Activated naive CD4-positive, alpha-beta T cell treated with anti-CD3 and anti-CD28 coated beads, Interleukin-2, amount 50 U/mL, for 24 hours (primary cell): ENCODE results near the gene SIMC1.

Source experiments
- H3K27ac Mint-ChIP-seq: one replicate; pipeline ENCODE4 v1.8.0; 2021; ENCODE audit warnings: mild to moderate bottlenecking, mixed read lengths
- H3K27me3 Mint-ChIP-seq: one replicate; pipeline ENCODE4 v1.8.0; 2021; ENCODE audit warnings: mixed read lengths
- H3K36me3 Mint-ChIP-seq: one replicate; pipeline ENCODE4 v1.8.0; 2021; ENCODE audit warnings: mixed read lengths
- H3K4me1 Mint-ChIP-seq: one replicate; pipeline ENCODE4 v1.8.0; 2021; ENCODE audit warnings: mixed read lengths
- H3K4me3 Mint-ChIP-seq: one replicate; pipeline ENCODE4 v1.8.0; 2021; ENCODE audit warnings: mild to moderate bottlenecking, mixed read lengths
- H3K9me3 Mint-ChIP-seq: one replicate; pipeline ENCODE4 v1.8.0; 2021; ENCODE audit warnings: mixed read lengths

The SIMC1 gene

DNA sequence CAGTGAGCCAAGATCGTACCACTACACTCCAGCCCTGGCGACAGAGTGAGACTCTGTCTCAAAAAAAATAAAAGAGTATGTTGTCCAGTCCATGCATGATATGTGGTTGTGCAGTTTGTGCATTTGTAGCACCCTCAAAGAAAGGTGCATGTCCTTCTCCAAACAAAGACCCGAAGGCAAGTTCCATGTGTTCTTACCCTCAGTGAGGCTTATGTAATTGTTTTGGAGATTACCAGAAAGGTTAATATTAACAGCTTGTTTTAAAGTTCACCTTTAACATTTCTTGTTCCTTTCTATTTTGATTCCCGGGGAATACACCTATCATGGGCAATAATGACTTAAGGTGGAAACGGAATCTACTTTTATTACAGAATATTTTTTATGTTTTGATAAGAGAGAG is 101.1 kb downstream of the SIMC1 start:
- H3K27me3 Mint-ChIP-seq = no peaks in the 10 kb centered on the region
- H3K9me3 Mint-ChIP-seq = no peaks in the 10 kb centered on the region
- no peaks in the 10 kb centered on the region for H3K4me1 Mint-ChIP-seq
- H3K36me3 Mint-ChIP-seq = peaks cover 15% of the 10 kb centered on the region
- no peak overlapping the region for H3K27ac Mint-ChIP-seq
- no peak overlapping the region for H3K4me3 Mint-ChIP-seq

GRCh38 chr5:176341325-176342157 is 103.3 kb downstream of the SIMC1 start:
- Mint-ChIP-seq H3K9me3 (no peaks in the 10 kb centered on the region), H3K36me3 (peaks cover 12% of the 10 kb centered on the region), H3K4me1 (no peaks in the 10 kb centered on the region), H3K27ac (peak overlapping the region; percentile 8), H3K4me3 (no peak overlapping the region), H3K27me3 (no peaks in the 10 kb centered on the region)

- no peaks in the 10 kb centered on the region for H3K27me3 Mint-ChIP-seq
- peaks cover 8% of the 10 kb centered on the region for H3K36me3 Mint-ChIP-seq
- no peaks in the 10 kb centered on the region for H3K9me3 Mint-ChIP-seq
- no peaks in the 10 kb centered on the region for H3K4me1 Mint-ChIP-seq
- peak overlapping the region; percentile 1 for H3K27ac Mint-ChIP-seq
- no peak overlapping the region for H3K4me3 Mint-ChIP-seq
Measured at GRCh38 chr5:176342158-176342483, 103.9 kb downstream of the SIMC1 start.

- Mint-ChIP-seq H3K9me3 (no peaks in the 10 kb centered on the region), H3K27me3 (no peaks in the 10 kb centered on the region), H3K4me1 (no peaks in the 10 kb centered on the region), H3K4me3 (no peak overlapping the region), H3K27ac (peak overlapping the region; percentile 63), H3K36me3 (peaks cover 4% of the 10 kb centered on the region)
Measured at GRCh38 chr5:176342766-176343458, 104.7 kb downstream of the SIMC1 start.

DNA sequence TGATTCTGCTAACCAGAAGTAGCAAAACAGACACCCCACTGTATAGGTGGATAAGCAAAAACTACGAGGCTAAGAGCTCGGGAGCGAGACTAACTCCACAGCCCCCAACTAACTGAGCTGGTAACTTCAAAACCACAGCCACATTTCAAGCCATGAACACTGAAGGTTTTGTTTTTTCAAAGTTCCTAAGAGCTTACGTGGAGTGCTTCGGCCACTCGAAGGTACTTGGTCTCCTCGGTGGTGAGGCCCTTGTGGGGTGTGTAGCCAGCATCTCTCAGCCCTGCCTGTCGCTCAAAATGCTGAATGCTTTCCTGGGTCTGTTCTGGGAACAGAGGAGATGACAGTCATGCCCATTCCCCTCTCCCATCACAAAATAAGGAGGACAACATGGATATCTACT is 112.2 kb downstream of the SIMC1 start:
- peaks cover 7% of the 10 kb centered on the region for H3K36me3 Mint-ChIP-seq
- H3K27ac Mint-ChIP-seq = peak overlapping the region; percentile 65
- H3K4me1 Mint-ChIP-seq = peaks cover 13% of the 10 kb centered on the region
- H3K27me3 Mint-ChIP-seq = no peaks in the 10 kb centered on the region
- H3K9me3 Mint-ChIP-seq = no peaks in the 10 kb centered on the region
- no peak overlapping the region for H3K4me3 Mint-ChIP-seq

DNA sequence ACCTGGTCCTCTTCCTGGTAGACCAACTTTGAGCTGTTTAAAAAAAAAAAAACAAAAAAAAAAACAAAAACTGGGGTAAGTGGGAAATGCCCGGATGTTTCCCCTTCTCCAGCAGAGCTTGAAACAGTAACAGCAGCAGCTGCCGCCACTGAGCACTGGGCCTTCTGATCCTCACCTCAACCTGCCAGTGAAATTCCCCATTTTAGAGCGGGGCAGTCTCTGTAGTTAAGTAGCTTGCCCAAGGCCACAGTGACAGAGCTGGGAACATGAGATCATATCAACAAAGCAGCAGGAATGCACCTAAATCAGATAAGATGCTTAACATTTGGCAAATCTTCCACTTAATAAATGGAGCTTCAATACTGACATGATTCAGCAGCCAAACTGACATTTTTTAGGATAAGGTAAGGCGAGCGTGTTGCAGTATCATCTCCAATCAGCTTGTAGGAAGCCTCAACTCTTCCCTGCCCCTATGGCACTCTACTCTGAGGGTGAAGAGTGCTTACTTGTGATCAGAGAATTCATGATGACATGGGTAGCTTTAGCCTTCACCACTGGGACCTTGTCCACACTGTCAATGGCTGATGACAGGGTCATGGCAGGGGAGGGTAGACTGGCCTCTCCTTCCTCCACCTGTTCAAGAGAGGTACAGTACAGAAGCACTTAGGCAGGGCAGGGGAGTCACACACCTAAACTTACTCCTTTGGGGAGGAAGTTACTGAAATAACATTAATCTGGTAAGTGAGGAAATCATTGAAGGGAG is 114.1 kb downstream of the SIMC1 start:
- Mint-ChIP-seq H3K36me3 (peaks cover 8% of the 10 kb centered on the region), H3K9me3 (no peaks in the 10 kb centered on the region), H3K4me3 (no peak overlapping the region), H3K4me1 (peaks cover 19% of the 10 kb centered on the region), H3K27me3 (no peaks in the 10 kb centered on the region), H3K27ac (peak overlapping the region; percentile 55)

GRCh38 chr5:176353533-176353932 is 115.3 kb downstream of the SIMC1 start:
- no peaks in the 10 kb centered on the region for H3K9me3 Mint-ChIP-seq
- peaks cover 13% of the 10 kb centered on the region for H3K36me3 Mint-ChIP-seq
- peak overlapping the region; percentile 23 for H3K27ac Mint-ChIP-seq

DNA sequence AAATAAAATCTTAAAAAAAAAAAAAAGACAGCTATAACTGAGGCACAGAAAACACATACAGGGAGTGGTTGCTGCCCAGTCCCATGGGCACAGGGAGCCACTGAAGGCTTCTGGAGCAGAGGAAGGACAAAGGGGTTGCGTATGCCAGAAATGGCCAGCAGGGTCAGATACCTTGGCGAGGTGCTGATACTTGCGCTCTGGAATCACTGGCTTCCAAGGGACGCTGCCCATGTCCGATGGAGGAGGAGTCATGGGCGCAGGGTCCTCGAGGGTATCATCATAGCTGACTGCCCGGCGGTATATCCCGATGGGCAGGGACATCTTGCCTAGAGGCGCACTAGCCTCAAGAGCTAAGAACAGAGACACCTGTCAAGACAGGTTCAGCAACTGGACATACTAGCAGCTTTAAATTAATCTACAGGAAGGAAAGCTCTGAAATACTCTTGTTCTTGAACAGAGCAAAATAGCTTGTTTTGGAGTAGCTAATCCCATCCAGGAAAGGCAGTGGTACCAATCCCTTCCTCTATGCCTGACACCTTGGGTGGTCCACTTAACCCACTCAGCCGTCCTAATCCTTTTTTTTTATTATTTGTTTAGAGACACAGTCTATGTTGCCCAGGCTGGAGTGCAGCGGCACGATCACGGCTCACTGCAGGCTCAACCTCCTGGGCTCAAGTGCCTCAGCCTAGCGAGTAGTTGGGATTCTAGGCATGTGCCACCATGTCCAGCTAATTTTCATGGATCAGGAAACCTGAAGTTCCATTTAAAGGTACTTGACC is 117.4 kb downstream of the SIMC1 start:
- H3K27ac Mint-ChIP-seq = no peak overlapping the region
- no peak overlapping the region for H3K4me3 Mint-ChIP-seq
- H3K27me3 Mint-ChIP-seq = no peaks in the 10 kb centered on the region
- peaks cover 40% of the 10 kb centered on the region for H3K4me1 Mint-ChIP-seq
- peaks cover 9% of the 10 kb centered on the region for H3K36me3 Mint-ChIP-seq
- no peaks in the 10 kb centered on the region for H3K9me3 Mint-ChIP-seq

More at GRCh38 chr5:176353533-176353932, 115.3 kb downstream of the SIMC1 start:
- H3K27me3 Mint-ChIP-seq = no peaks in the 10 kb centered on the region
- H3K4me3 Mint-ChIP-seq = no peak overlapping the region
- peaks cover 32% of the 10 kb centered on the region for H3K4me1 Mint-ChIP-seq

DNA sequence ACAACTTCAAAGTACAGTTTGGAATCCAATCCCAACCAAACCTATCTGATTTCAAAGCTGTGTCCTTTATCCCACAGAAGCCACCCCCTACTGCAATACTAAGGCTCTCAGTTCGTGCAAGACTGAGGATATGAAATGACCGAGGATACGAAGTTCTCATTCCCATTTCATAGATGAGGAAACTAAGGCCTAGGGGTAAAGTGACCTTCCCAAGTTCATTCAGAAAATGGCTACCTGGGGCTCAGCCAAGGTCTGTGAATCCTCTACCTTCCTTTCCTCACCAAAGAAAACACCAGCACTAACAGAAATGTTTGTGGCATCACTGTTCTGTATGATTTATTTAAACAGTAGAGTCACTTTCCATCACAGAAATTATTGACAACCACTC is 117.9 kb downstream of the SIMC1 start:
- Mint-ChIP-seq H3K9me3 (no peaks in the 10 kb centered on the region), H3K36me3 (peaks cover 9% of the 10 kb centered on the region), H3K4me1 (peaks cover 40% of the 10 kb centered on the region), H3K4me3 (no peak overlapping the region), H3K27me3 (no peaks in the 10 kb centered on the region), H3K27ac (no peak overlapping the region)

DNA sequence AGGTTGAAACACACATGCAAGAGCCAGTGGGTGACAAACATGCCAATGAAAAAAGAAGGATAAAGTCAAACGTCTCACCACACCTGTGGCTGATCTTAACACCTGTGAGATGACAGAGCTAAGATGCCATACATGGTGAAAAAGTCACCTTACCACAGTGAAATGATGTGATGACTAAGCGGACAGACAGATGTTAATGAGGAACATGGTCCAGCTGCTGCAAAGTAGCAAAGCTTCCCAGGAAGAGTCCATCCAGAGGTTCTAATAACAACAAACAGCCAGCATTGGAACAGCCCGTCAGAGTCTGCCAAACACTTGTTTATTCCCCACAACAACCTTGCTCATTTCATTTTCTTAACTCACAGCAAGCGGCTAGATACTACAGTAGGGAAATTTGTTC is 121.4 kb downstream of the SIMC1 start:
- no peaks in the 10 kb centered on the region for H3K9me3 Mint-ChIP-seq
- no peaks in the 10 kb centered on the region for H3K27me3 Mint-ChIP-seq
- peak overlapping the region; percentile 79 for H3K27ac Mint-ChIP-seq
- H3K36me3 Mint-ChIP-seq = peaks cover 9% of the 10 kb centered on the region
- H3K4me1 Mint-ChIP-seq = peaks cover 46% of the 10 kb centered on the region
- H3K4me3 Mint-ChIP-seq = peak overlapping the region; percentile 85

GRCh38 chr5:176360894-176361436 is 122.7 kb downstream of the SIMC1 start:
- Mint-ChIP-seq H3K27ac (peak overlapping the region; percentile 83), H3K9me3 (no peaks in the 10 kb centered on the region), H3K4me3 (peak overlapping the region; percentile 98), H3K4me1 (peaks cover 41% of the 10 kb centered on the region), H3K27me3 (no peaks in the 10 kb centered on the region), H3K36me3 (peaks cover 6% of the 10 kb centered on the region)

DNA sequence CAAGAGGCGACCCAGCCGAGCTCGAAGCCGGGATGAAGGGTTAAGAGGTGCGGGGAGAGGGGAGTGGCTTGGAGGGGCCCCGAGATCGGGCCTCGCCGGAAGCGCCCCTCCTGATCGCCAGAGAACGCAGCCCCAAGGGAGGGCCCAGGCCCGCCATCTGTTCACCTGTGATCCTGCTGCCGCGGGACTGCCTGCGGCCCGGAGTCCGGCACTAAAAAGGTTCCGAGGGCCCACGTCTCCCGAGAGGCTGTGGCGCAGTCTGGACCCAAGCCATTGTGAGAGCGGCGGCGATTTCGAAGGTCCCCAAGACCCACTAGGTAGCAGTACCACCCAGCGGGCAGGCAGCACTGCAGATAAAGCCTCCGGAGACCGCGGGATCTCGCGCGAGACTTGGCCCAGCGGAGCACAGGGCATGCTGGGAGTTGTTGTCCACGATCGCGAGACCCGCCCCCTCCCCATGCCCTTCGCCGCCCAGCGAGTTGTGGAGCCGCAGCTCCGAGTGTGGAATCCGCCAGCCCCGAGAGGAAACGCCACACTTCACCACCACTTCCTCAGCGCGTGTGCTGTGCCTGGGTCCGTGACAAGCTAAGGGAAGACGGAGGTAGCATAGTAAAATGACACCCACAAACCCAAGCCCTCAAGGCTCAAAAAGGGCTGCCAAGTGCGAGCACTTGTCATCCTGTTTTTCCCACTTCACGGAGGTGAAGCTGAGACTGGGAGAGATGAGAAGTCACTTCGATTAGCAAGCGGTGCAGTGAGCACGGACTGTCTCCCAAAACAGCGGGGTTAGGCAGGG is 123.4 kb downstream of the SIMC1 start, which contains the start of gene KIAA1191:
Gene KIAA1191, minus strand, starts transcription at position 328 of the 796 bp plus-strand sequence. CDS start 2,256 bp downstream, outside the sequence.
- H3K4me3 Mint-ChIP-seq = peak within 1 kb of the TSS; percentile 98
- peaks cover 40% of the 10 kb centered on the region for H3K4me1 Mint-ChIP-seq
- H3K27me3 Mint-ChIP-seq = no peaks in the 10 kb centered on the region
- peaks cover 6% of the 10 kb centered on the region for H3K36me3 Mint-ChIP-seq
- no peaks in the 10 kb centered on the region for H3K9me3 Mint-ChIP-seq
- peak within 1 kb of the TSS; percentile 98 for H3K27ac Mint-ChIP-seq

GRCh38 chr5:176362233-176362490 is 123.9 kb downstream of the SIMC1 start:
- Mint-ChIP-seq H3K4me1 (peaks cover 40% of the 10 kb centered on the region), H3K36me3 (peaks cover 6% of the 10 kb centered on the region), H3K27me3 (no peaks in the 10 kb centered on the region), H3K4me3 (peak overlapping the region; percentile 98), H3K9me3 (no peaks in the 10 kb centered on the region), H3K27ac (no peak overlapping the region)

DNA sequence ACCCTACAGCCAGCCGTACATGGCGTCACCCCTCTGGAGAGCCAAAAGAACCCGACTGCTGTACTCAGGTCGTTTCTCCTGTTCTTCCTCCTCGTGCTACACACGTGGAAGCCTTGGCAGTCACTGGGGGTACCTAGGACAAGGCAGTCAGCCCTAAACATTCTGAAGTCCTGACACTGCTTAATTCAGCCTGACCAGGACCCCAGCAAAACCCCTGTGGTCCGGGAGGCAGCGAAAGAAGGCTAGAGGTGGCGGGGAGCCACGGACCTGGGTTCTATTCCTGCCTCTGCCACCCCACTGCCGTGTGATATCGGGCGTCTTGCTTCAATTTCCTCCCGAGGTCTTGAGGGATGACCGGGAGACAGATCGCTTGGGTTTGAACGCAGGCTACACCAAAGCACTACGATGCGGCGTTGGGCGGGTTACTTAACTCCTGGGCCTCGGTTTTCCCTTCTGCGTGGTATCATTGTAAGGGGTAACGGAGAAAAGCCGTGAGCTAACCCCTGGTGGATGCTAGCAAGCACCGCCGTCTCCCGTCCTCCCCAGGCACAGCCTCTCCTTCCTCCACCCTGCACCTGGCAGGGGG is 126.6 kb downstream of the SIMC1 start:
- Mint-ChIP-seq H3K4me1 (peaks cover 27% of the 10 kb centered on the region), H3K27ac (peak overlapping the region; percentile 35), H3K4me3 (peak overlapping the region; percentile 77), H3K9me3 (no peaks in the 10 kb centered on the region), H3K36me3 (peaks cover 9% of the 10 kb centered on the region), H3K27me3 (no peaks in the 10 kb centered on the region)
